ENCODE measurements around the gene ENTPD8. TPM values are rescaled to one million over a fixed set of nuclear protein-coding genes. Genes with fewer than 3 reads are reported as not detected.

The ENTPD8 gene
- total and polyA plus RNA-seq, 2 of the 4 experiments (the other 2 are of a cell fraction) = 0.07 TPM; not detected in 1

DNA sequence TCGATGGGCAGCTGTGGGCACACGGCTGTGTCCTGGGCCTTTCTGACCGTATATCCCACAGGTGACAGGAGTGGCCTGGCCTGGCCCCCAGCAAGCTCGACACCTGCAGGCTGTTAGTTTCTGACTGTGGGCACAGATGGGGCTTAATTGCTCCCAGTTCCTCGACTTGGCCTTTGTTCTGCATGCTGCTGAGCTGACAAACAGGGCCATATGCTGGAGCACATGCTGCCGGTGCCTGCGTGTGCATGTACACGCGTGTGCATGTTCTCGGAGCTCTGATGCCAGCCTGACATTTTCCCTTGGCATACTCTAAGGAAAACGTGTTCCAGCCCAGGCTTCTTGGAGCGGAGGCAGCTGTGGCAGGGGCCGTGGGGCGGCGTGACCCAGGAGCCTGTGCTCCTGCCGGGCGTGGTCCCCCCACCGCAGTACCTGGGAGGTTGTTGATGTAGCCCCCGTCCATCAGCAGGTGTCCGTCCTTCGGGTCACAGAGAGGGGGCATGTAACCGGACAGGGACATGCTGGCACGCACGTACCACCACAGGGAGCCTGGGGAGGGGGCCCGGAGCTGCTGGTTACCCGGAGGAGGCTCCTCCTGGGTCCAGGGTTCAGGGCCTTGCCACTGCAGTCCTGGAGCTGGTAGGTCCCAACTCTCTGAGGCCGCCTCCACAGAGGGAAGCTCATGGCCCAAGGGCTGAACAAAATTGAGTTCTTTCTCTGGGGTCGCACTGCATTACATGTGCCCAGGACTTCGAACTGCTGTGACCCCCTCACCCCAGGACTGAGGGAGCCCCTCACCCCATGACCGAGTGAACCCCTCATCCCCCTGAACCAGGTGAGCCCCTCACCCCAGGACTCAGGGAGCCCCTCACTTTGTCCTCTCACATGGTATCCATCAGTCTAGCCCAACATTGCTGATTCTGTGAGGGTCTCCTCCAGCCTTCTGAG, 22.1 kb upstream of the ENTPD8 start (continued):
- TF ChIP-seq, protein P1, sequence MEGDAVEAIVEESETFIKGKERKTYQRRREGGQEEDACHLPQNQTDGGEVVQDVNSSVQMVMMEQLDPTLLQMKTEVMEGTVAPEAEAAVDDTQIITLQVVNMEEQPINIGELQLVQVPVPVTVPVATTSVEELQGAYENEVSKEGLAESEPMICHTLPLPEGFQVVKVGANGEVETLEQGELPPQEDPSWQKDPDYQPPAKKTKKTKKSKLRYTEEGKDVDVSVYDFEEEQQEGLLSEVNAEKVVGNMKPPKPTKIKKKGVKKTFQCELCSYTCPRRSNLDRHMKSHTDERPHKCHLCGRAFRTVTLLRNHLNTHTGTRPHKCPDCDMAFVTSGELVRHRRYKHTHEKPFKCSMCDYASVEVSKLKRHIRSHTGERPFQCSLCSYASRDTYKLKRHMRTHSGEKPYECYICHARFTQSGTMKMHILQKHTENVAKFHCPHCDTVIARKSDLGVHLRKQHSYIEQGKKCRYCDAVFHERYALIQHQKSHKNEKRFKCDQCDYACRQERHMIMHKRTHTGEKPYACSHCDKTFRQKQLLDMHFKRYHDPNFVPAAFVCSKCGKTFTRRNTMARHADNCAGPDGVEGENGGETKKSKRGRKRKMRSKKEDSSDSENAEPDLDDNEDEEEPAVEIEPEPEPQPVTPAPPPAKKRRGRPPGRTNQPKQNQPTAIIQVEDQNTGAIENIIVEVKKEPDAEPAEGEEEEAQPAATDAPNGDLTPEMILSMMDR (conservative IDR thresholded peaks at IDR 0.05; ENCODE audit: low read depth, low read length) = no peak
- TF ChIP-seq POLR2A (IDR thresholded peaks at IDR 0.05; ENCODE audit: low read depth, low read length) = no peak

Data from IMR-90 (cell line).